Endothelial cell of umbilical vein (primary cell): ENCODE results near the gene TNFSF18. TPM values are rescaled to one million over a fixed set of nuclear protein-coding genes. Genes with fewer than 3 reads are reported as not detected.

Experiments
- BruUV-seq: library from RNA; stranded (reverse); fragments of 400-500 nt; replicated peaks from 2 replicates; lab custom pipeline; 2021; lab: Mats Ljungman, UMichigan
- CTCF ChIA-PET: fragments of 300-600, 350-600 bp; sonication (Branson Sonifier 250); formaldehyde crosslinking; loops from one replicate; lab custom pipeline; 2021; ENCODE audit warnings: antibody characterized with exemption, inconsistent platforms; lab: Charles Lee
- POLR2A ChIA-PET: fragments of 300-600, 350-600 bp; sonication (Branson Sonifier 250); formaldehyde crosslinking; loops from one replicate; lab custom pipeline; 2021; ENCODE audit warnings: antibody characterized with exemption, inconsistent platforms; lab: Charles Lee
- DNase-seq: peaks from one replicate; pipeline ENCODE4 v3.0.0-alpha.2; 2011; ENCODE audit warnings: low read depth, low spot score
- FAIRE-seq: peaks from 2 replicates; lab custom pipeline; 2011; peaks lifted over from hg19 to GRCh38; lab: Jason Lieb, UNC
- H2AFZ ChIP-seq: 2 replicates; pipeline ENCODE4 v1.6.0; 2012; ENCODE audit warnings: low read depth, low read length, control low read depth, inconsistent platforms
- H3K27ac ChIP-seq: 2 replicates; pipeline ENCODE4 v1.5.1; 2011; ENCODE audit warnings: low read depth, mild to moderate bottlenecking, control low read depth, low read length, moderate library complexity; ENCODE audit not compliant: insufficient read depth
- H3K27me3 ChIP-seq, 2 experiments: 2 replicates each; pipeline versions ENCODE4 v1.6.0 to v1.6.1; 2011; ENCODE audit warnings: low read length in 2 of 2, mixed read lengths in 1 of 2; ENCODE audit not compliant: control insufficient read depth in 2 of 2, insufficient read depth in 2 of 2
- H3K36me3 ChIP-seq, 2 experiments: 2 replicates in 1 of 2; 3 replicates in 1 of 2; pipeline ENCODE4 v1.5.1; 2011; ENCODE audit warnings: low read length in 2 of 2, mild to moderate bottlenecking in 1 of 2, moderate library complexity in 1 of 2; ENCODE audit not compliant: control insufficient read depth in 2 of 2, insufficient read depth in 2 of 2; ENCODE audit errors: extremely low read depth in 1 of 2
- H3K4me1 ChIP-seq: 3 replicates; pipeline ENCODE4 v1.5.1; 2011; ENCODE audit warnings: mild to moderate bottlenecking, low read length; ENCODE audit not compliant: control insufficient read depth, insufficient read depth; ENCODE audit errors: extremely low read depth
- H3K4me2 ChIP-seq: 2 replicates; pipeline ENCODE4 v1.6.1; 2011; ENCODE audit warnings: low read length, control low read depth, mixed read lengths; ENCODE audit not compliant: insufficient read depth
- H3K4me3 ChIP-seq, 3 experiments: fragments of 200-600 bp in 1 of 3; sonication (generic), shearing (Covaris generic) in 1 of 3; replicated peaks in 1 of 3; 2 replicates each; pipeline ENCODE4 v1.5.1; 2011 to 2016; ENCODE audit warnings: control low read depth in 3 of 3, low read length in 3 of 3, mild to moderate bottlenecking in 2 of 3, inconsistent platforms in 1 of 3, low read depth in 1 of 3, moderate library complexity in 1 of 3; ENCODE audit not compliant: insufficient read depth in 1 of 3
- H3K79me2 ChIP-seq: 2 replicates; pipeline ENCODE4 v1.6.0; 2012; ENCODE audit warnings: low read length, inconsistent platforms; ENCODE audit not compliant: control insufficient read depth, insufficient read depth
- H3K9ac ChIP-seq: replicated peaks from 2 replicates; pipeline ENCODE3; 2011; ENCODE audit warnings: low read length, control low read depth; ENCODE audit not compliant: insufficient read depth; ENCODE audit errors: extremely low read depth
- H3K9me1 ChIP-seq: replicated peaks from 3 replicates; pipeline ENCODE4 v1.6.0; 2011; ENCODE audit warnings: mild to moderate bottlenecking, low read length; ENCODE audit not compliant: control insufficient read depth, insufficient read depth; ENCODE audit errors: extremely low read depth
- H3K9me3 ChIP-seq: replicated peaks from 2 replicates; pipeline ENCODE4 v1.5.1; 2012; ENCODE audit warnings: low read length, inconsistent platforms; ENCODE audit not compliant: control insufficient read depth, insufficient read depth
- H4K20me1 ChIP-seq: replicated peaks from 2 replicates; pipeline ENCODE3; 2011; ENCODE audit warnings: mild to moderate bottlenecking, low read length; ENCODE audit not compliant: control insufficient read depth, insufficient read depth; ENCODE audit errors: extremely low read depth
- CTCF ChIP-seq, 2 donors: IDR thresholded peaks; 1 replicate in 1 of 2; 2 replicates in 1 of 2; pipeline ENCODE4 v1.5.1; 2011; ENCODE audit warnings: low read length in 2 of 2, mild to moderate bottlenecking in 2 of 2, moderate library complexity in 2 of 2, control low read depth in 1 of 2, inconsistent platforms in 1 of 2, low read depth in 1 of 2; ENCODE audit not compliant: insufficient read depth in 1 of 2; ENCODE audit errors: extremely low read depth in 1 of 2
- EZH2 ChIP-seq: IDR thresholded peaks from 2 replicates; pipeline ENCODE4 v1.6.1; 2012; ENCODE audit warnings: borderline replicate concordance, low read depth, mild to moderate bottlenecking, moderate library complexity, low read length, inconsistent platforms; ENCODE audit not compliant: severe bottlenecking
- FOS ChIP-seq: IDR thresholded peaks from 2 replicates; pipeline ENCODE4 v1.6.1; 2011; ENCODE audit warnings: mild to moderate bottlenecking, low read length, moderate library complexity, borderline replicate concordance; ENCODE audit not compliant: insufficient read depth
- GATA2 ChIP-seq: IDR thresholded peaks from 2 replicates; pipeline ENCODE4 v1.7.0; 2011; ENCODE audit warnings: low read depth, mild to moderate bottlenecking, moderate library complexity, mixed read lengths, low read length; ENCODE audit not compliant: insufficient read length, insufficient read depth
- JUN ChIP-seq: IDR thresholded peaks from 2 replicates; pipeline ENCODE4 v1.6.1; 2011; ENCODE audit warnings: borderline replicate concordance, low read depth; ENCODE audit not compliant: insufficient read length, insufficient read depth
- MAX ChIP-seq: IDR thresholded peaks from 2 replicates; pipeline ENCODE4 v1.6.1; 2011; ENCODE audit not compliant: insufficient read depth, insufficient read length
- MYC ChIP-seq: IDR thresholded peaks from one replicate; pipeline ENCODE4 v1.6.1; 2011; ENCODE audit warnings: mild to moderate bottlenecking, low read depth, low read length
- POLR2A ChIP-seq: IDR thresholded peaks from 2 replicates; pipeline ENCODE4 v1.6.1; 2012; ENCODE audit warnings: low read depth, mild to moderate bottlenecking, control low read depth, low read length
- POLR2AphosphoS5 ChIP-seq: IDR thresholded peaks from 2 replicates; pipeline ENCODE4 v1.6.1; 2012; ENCODE audit warnings: low read depth, mild to moderate bottlenecking, control low read depth, low read length, moderate library complexity; ENCODE audit not compliant: insufficient read depth
- dilution Hi-C: fragments of 300-500 bp; cut with MboI; formaldehyde crosslinking; loops from one replicate; pipeline ENCODE4 v1.15.0; 2019; ENCODE audit warnings: low sequenced_read_pairs; ENCODE audit not compliant: extremely low pct_ligation_motif_present
- intact Hi-C: fragments of 100-400 bp; cut with micrococcal nuclease; formaldehyde crosslinking; loops from one replicate; pipeline ENCODE4 v1.10.0; 2022
- polyA plus RNA-seq, 4 experiments: library from polyadenylated mRNA; depleted of rRNA in 3 of 4; stranded (reverse) in 3 of 4; unstranded in 1 of 4; fragments of >200 nt; gene quantifications; 2 replicates each; pipeline versions ENCODE4 v1.2.1 to v1.2.3, GENCODE V29; 2011 to 2012; ENCODE audit warnings: missing spikeins in 1 of 4
- total RNA-seq: library from RNA; stranded (reverse); gene quantifications from 2 replicates; pipeline ENCODE4 v1.2.3, GENCODE V29; 2021

TNFSF18 gene
- total and polyA plus RNA-seq, 2 donors (not counting 3 experiments of a cell fraction or from before 2014, with no cell fraction given): 15.3 to 39.4 TPM

- Histone ChIP-seq H3K4me2 (no peak overlapping the region), H2AFZ (no peak overlapping the region), H3K27ac (no peak overlapping the region), H3K79me2 (no peaks in the 10 kb centered on the region), H3K9me1 (no peaks in the 10 kb centered on the region), H3K4me3 (no peak overlapping the region), H3K4me1 (no peaks in the 10 kb centered on the region), H3K27me3 (no peaks in the 10 kb centered on the region), H3K9me3 (no peaks in the 10 kb centered on the region), H4K20me1 (no peaks in the 10 kb centered on the region), H3K36me3 (no peaks in the 10 kb centered on the region), H3K9ac (no peak overlapping the region)
- TF ChIP-seq CTCF (IDR thresholded peaks at IDR 0.05; ENCODE audit: extremely low read depth in 1 of 2, insufficient read depth in 1 of 2, low read depth in 1 of 2, low read length in 2 of 2): no peak
- no peak for TF ChIP-seq GATA2
- TF ChIP-seq FOS: no peak
- TF ChIP-seq POLR2AphosphoS5: no peak
- TF ChIP-seq EZH2: no peak
- no peak for TF ChIP-seq MYC
- TF ChIP-seq MAX: no peak
- no peak for TF ChIP-seq JUN
- no peak for TF ChIP-seq POLR2A
- intact Hi-C loops: no loop called here
- DNase-seq (no peak), FAIRE-seq (no peak)
- ChIA-PET CTCF (interaction anchor here (1.4 kb wide), 1 partner anchor 12 kb away, joined by 5 read pairs; no protein-coding TSS in a partner anchor), POLR2A (no interaction called here)
- dilution Hi-C loops: no loop called here
- BruUV-seq: no TSS peak
Observed at GRCh38 chr1:173093691-173094445, 43.1 kb upstream of the TNFSF18 start.
